IMR-90 (cell line): ENCODE results near the gene SLC25A24. TPM values are rescaled to one million over a fixed set of nuclear protein-coding genes. Genes with fewer than 3 reads are reported as not detected.

Experiments used
- ATAC-seq: fragments of 200-7000 bp; cut with Tn5 transposase; 2 replicates; pipeline ENCODE4 v1.9.1; 2020; ENCODE audit warnings: low read depth, mild to moderate bottlenecking, moderate library complexity
- BruUV-seq: library from RNA; stranded (reverse); fragments of 400-500 nt; replicated peaks from 2 replicates; lab custom pipeline; 2021; lab: Mats Ljungman, UMichigan
- CTCF ChIA-PET: fragments of 300-600 bp; formaldehyde crosslinking; extraction: SDS; loops from one replicate; lab custom pipeline; 2021; ENCODE audit warnings: antibody characterized with exemption; lab: Yijun Ruan, JAX
- POLR2A ChIA-PET: fragments of 300-600 bp; sonication (Branson Sonifier 250); formaldehyde crosslinking; loops from one replicate; lab custom pipeline; 2022; ENCODE audit warnings: antibody characterized with exemption; ENCODE audit not compliant: unreplicated experiment; lab: Charles Lee
- DNase-seq: peaks from one replicate; pipeline ENCODE4 v3.0.0; 2013
- H2AFZ ChIP-seq: replicated peaks from 2 replicates; pipeline ENCODE3; 2013; ENCODE audit warnings: low read length, mild to moderate bottlenecking; ENCODE audit not compliant: poor library complexity
- H2AK5ac ChIP-seq: 2 replicates; pipeline ENCODE4 v1.6.1; 2013; ENCODE audit warnings: low read depth, low read length, inconsistent platforms
- H2AK9ac ChIP-seq: replicated peaks from 2 replicates; pipeline ENCODE3; 2013; ENCODE audit warnings: mild to moderate bottlenecking, low read depth, low read length, moderate library complexity; ENCODE audit not compliant: poor library complexity
- H2BK120ac ChIP-seq: 2 replicates; pipeline ENCODE4 v1.6.1; 2013; ENCODE audit warnings: low read depth, low read length, inconsistent platforms
- H2BK15ac ChIP-seq: 3 replicates; pipeline ENCODE4 v1.6.1; 2013; ENCODE audit warnings: low read depth, low read length, inconsistent platforms
- H2BK20ac ChIP-seq: 2 replicates; pipeline ENCODE4 v1.6.1; 2013; ENCODE audit warnings: low read depth, mild to moderate bottlenecking, inconsistent platforms, low read length, moderate library complexity
- H2BK5ac ChIP-seq: 2 replicates; pipeline ENCODE4 v1.6.1; 2013; ENCODE audit warnings: mild to moderate bottlenecking, low read depth, low read length, inconsistent platforms; ENCODE audit not compliant: poor library complexity, severe bottlenecking
- H3K14ac ChIP-seq: replicated peaks from 2 replicates; pipeline ENCODE4 v1.6.1; 2013; ENCODE audit warnings: low read depth, low read length, inconsistent platforms
- H3K18ac ChIP-seq: 2 replicates; pipeline ENCODE4 v1.6.1; 2013; ENCODE audit warnings: low read depth, low read length, control low read depth
- H3K23ac ChIP-seq: 2 replicates; pipeline ENCODE4 v1.6.1; 2013; ENCODE audit warnings: low read depth, low read length, inconsistent platforms
- H3K27ac ChIP-seq: 2 replicates; pipeline ENCODE4 v1.5.1; 2013; ENCODE audit warnings: mild to moderate bottlenecking, control low read depth, low read length; ENCODE audit not compliant: insufficient read depth
- H3K27me3 ChIP-seq: 2 replicates; pipeline ENCODE4 v1.6.1; 2013; ENCODE audit warnings: low read length; ENCODE audit not compliant: control insufficient read depth, insufficient read depth
- H3K36me3 ChIP-seq: 2 replicates; pipeline ENCODE4 v1.6.1; 2013; ENCODE audit warnings: low read length, mixed read lengths; ENCODE audit not compliant: control insufficient read depth, insufficient read depth
- H3K4ac ChIP-seq: 2 replicates; pipeline ENCODE4 v1.6.1; 2013; ENCODE audit warnings: low read depth, low read length, inconsistent platforms
- H3K4me1 ChIP-seq: 2 replicates; pipeline ENCODE4 v1.6.1; 2013; ENCODE audit warnings: low read length, mixed read lengths; ENCODE audit not compliant: control insufficient read depth, insufficient read depth
- H3K4me2 ChIP-seq: 2 replicates; pipeline ENCODE4 v1.6.1; 2013; ENCODE audit warnings: low read depth, mild to moderate bottlenecking, control low read depth, low read length, moderate library complexity
- H3K4me3 ChIP-seq: 2 replicates; pipeline ENCODE4 v1.5.1; 2013; ENCODE audit warnings: low read depth, mild to moderate bottlenecking, control low read depth, low read length, moderate library complexity; ENCODE audit not compliant: insufficient read depth
- H3K56ac ChIP-seq: 2 replicates; pipeline ENCODE4 v1.6.1; 2013; ENCODE audit warnings: low read length, inconsistent platforms; ENCODE audit not compliant: insufficient read depth; ENCODE audit errors: extremely low read depth
- H3K79me1 ChIP-seq, 2 experiments: 2 replicates each; pipeline ENCODE4 v1.6.1; 2013; ENCODE audit warnings: low read length in 2 of 2, inconsistent platforms in 1 of 2, low read depth in 1 of 2
- H3K9ac ChIP-seq: 2 replicates; pipeline ENCODE4 v1.6.1; 2013; ENCODE audit warnings: low read depth, low read length, control low read depth
- H3K9me1 ChIP-seq: 2 replicates; pipeline ENCODE4 v1.6.1; 2013; ENCODE audit warnings: low read length, inconsistent platforms; ENCODE audit not compliant: insufficient read depth
- H3K9me3 ChIP-seq: 2 replicates; pipeline ENCODE4 v1.6.1; 2013; ENCODE audit warnings: low read length; ENCODE audit not compliant: control insufficient read depth, insufficient read depth
- H4K20me1 ChIP-seq: 2 replicates; pipeline ENCODE4 v1.6.1; 2013; ENCODE audit warnings: low read length, inconsistent platforms; ENCODE audit not compliant: insufficient read depth
- H4K5ac ChIP-seq: 2 replicates; pipeline ENCODE4 v1.6.1; 2013; ENCODE audit warnings: mild to moderate bottlenecking, low read depth, low read length, control low read depth
- H4K8ac ChIP-seq, 2 experiments: 2 replicates each; pipeline ENCODE4 v1.6.1; 2013; ENCODE audit warnings: low read depth in 2 of 2, low read length in 2 of 2, control low read depth in 1 of 2, inconsistent platforms in 1 of 2
- H4K91ac ChIP-seq: 2 replicates; pipeline ENCODE4 v1.6.1; 2013; ENCODE audit warnings: low read depth, low read length, inconsistent platforms; ENCODE audit not compliant: insufficient read depth
- CEBPB ChIP-seq: IDR thresholded peaks from 2 replicates; pipeline ENCODE4 v1.6.1; 2012; ENCODE audit warnings: low read depth, low read length, improper control_type of control experiment
- ELK1 ChIP-seq: fragments of 150-350 bp; IDR thresholded peaks from 2 replicates; pipeline ENCODE4 v1.6.1; 2016; ENCODE audit warnings: low read depth, mild to moderate bottlenecking, low read length, moderate library complexity, borderline replicate concordance
- MAFK ChIP-seq: IDR thresholded peaks from 2 replicates; pipeline ENCODE4 v1.6.1; 2012; ENCODE audit warnings: low read depth, low read length, improper control_type of control experiment
- MXI1 ChIP-seq: IDR thresholded peaks from 2 replicates; pipeline ENCODE4 v1.6.1; 2012; ENCODE audit warnings: low read depth, mild to moderate bottlenecking, low read length, moderate library complexity, borderline replicate concordance
- POLR2A ChIP-seq: IDR thresholded peaks from 2 replicates; pipeline ENCODE4 v1.6.1; 2012; ENCODE audit warnings: mild to moderate bottlenecking, low read depth, low read length
- RCOR1 ChIP-seq: IDR thresholded peaks from 2 replicates; pipeline ENCODE4 v1.6.1; 2012; ENCODE audit warnings: mild to moderate bottlenecking, low read length, improper control_type of control experiment; ENCODE audit not compliant: insufficient replicate concordance
- SMC3 ChIP-seq: fragments of 150-350 bp; IDR thresholded peaks from 2 replicates; pipeline ENCODE4 v1.6.1; 2016; ENCODE audit warnings: low read depth, mild to moderate bottlenecking, antibody characterized with exemption, low read length, moderate library complexity
- WGBS, 2 experiments: methylation state at CpG; one replicate each; pipeline versions ENCODE4 v1.1.5 to v1.1.7; 2013; ENCODE audit warnings: missing lambda C conversion rate in 2 of 2; ENCODE audit not compliant: insufficient read length in 1 of 2; ENCODE audit errors: extremely low coverage in 2 of 2; 5-methylcytosine and 5-hydroxymethylcytosine counted together
- dilution Hi-C: fragments of 300-500 bp; cut with HindIII; formaldehyde crosslinking; loops from one replicate; pipeline ENCODE4 v1.14.3; 2018; ENCODE audit warnings: low sequenced_read_pairs; ENCODE audit not compliant: unreplicated experiment
- in situ Hi-C: fragments of 300-500 bp; cut with MboI; formaldehyde crosslinking; loops from 3 replicates; pipeline ENCODE4 v1.14.3; 2019; ENCODE audit warnings: low sequenced_read_pairs, inconsistent platforms, mixed read lengths
- intact Hi-C: fragments of 100-400 bp; cut with micrococcal nuclease; formaldehyde crosslinking; loops from 2 replicates; pipeline ENCODE4 v1.10.0; 2022
- polyA plus RNA-seq, 3 experiments: library from polyadenylated mRNA; depleted of rRNA; stranded (reverse); fragments of >200 nt; gene quantifications; 2 replicates each; pipeline ENCODE4 v1.2.3, GENCODE V29; 2012; ENCODE audit warnings: low replicate concordance in 1 of 3
- total RNA-seq: library from RNA; depleted of rRNA; stranded (reverse); fragments of >200 nt; gene quantifications from 2 replicates; pipeline ENCODE4 v1.2.3, GENCODE V29; 2012

SLC25A24 gene
- total and polyA plus RNA-seq, 2 of the 4 experiments (the other 2 are of a cell fraction): 19.4 to 20.4 TPM

GRCh38 chr1:108100148-108100547 lies 100.0 kb downstream of the SLC25A24 start:
- Histone ChIP-seq H4K20me1 (no peaks in the 10 kb centered on the region), H3K4me3 (no peak overlapping the region), H4K91ac (no peak overlapping the region), H4K8ac (no peak overlapping the region), H3K36me3 (no peaks in the 10 kb centered on the region), H2BK20ac (no peak overlapping the region), H3K79me1 (no peaks in the 10 kb centered on the region), H3K9me3 (no peaks in the 10 kb centered on the region), H3K14ac (no peak overlapping the region), H3K27me3 (no peaks in the 10 kb centered on the region; the same call in none of the 2 replicates), H2AK5ac (no peak overlapping the region), H3K9ac (no peak overlapping the region), H3K56ac (no peak overlapping the region), H2AFZ (no peak overlapping the region), H2BK5ac (no peak overlapping the region), H3K4ac (no peak overlapping the region), H2BK15ac (no peak overlapping the region), H3K4me1 (no peaks in the 10 kb centered on the region), H2AK9ac (no peak overlapping the region), H3K27ac (no peak overlapping the region), H3K9me1 (no peaks in the 10 kb centered on the region), H3K18ac (no peak overlapping the region), H3K4me2 (no peak overlapping the region), H4K5ac (no peak overlapping the region), H2BK120ac (no peak overlapping the region), H3K23ac (no peak overlapping the region)
- in situ Hi-C loops: no loop called here
- no TSS peak for BruUV-seq
- dilution Hi-C loops: no loop called here
- CTCF ChIA-PET: no interaction called here
- ATAC-seq (no peak), DNase-seq (no peak)
- POLR2A ChIA-PET: no interaction called here
- TF ChIP-seq SMC3: no peak
- no peak for TF ChIP-seq MAFK
- no peak for TF ChIP-seq MXI1
- TF ChIP-seq RCOR1: no peak
- no peak for TF ChIP-seq POLR2A
- TF ChIP-seq CEBPB: no peak
- TF ChIP-seq ELK1: no peak
- WGBS, 2 experiments: no CpG with 5 or more reads among the region's 1 CpG
- intact Hi-C loops: no loop called here
